ENCODE data around the gene ANO8.

ANO8 gene

DNA sequence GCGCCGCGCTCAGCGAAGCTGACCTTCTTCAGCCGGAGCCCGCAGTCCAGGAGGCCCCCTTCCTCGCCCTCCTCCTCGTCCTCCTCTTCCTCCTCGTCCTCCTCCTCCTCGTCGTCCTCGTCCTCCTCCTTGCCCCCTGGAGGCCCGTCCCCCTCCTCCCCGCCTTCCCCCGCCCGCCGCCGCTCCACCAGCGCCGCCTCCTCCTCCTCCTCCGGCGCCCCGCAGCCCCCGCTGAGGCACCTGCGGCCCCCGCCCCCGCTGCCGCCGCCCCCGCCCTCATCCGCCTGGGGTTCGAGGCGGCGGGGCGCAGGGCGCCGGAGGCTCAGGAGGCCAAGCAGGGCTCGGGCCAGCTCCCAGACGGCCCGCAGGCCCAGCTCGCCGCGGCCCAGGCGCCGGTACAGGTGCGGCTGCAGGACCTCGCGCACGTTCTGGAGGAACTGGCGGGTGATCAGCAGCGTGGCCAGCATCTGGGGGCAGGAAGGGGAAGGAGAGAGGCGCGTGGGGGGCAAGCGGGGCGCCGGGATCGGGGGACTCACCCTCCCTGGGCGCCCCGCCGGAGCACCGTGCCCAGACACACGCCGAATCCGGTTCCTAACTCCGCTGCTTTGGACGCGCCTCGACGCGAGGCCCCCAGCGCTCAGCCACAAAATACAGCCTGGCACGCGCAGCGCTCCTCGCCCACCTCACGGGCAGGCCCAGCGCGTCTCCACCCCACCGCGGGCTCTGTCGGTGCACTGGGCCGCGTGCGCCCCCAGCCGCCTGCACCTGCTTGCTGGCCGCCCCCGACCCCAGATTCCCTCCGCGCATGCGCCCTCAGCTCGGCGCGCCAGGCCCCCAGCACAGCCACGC is 5.9 kb downstream of the ANO8 start:
- DNase-seq (ENCODE audit: low spot score) (no peak), FAIRE-seq (no peak)

DNA sequence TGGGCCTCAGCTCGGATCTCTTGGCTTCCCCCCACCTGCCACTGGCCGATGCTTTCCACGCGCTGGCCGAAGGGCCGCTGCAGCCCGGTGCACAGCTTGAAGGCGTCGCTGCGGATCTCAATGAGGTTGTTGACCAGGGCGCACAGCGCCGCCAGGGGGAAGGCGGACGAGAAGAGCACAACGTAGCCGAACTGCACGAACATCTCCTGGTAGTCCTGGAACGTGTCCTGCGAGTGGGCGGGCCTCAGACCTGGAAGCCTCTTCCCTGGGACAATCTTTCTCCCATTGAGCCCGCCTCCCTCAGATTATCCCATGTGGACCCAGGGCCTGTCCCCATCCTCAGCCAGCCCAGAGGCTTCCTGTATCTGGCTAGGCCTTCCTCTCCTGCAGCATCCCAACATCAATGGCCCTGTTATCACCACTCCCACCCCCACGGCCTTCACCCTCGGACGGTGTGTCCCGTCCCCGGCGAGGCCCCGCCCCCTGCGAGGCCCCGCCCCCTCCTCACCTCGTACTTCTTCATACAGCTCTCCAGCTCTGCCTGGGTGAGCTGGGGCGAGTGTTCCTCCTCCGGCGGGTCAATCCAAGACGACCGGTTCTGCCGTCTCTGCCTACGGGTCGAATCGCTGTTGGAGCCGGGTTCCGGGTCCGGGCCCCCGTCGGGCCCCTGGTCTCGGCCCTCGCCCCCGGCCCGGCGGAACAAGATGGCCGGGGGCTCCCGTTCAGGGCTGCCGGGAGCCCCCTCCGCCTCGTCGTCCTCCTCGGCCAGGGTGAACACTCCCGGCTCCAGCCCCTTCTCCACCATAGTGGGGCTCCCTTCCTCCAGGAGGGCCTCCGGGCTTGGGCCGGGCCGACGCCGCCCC is 6.8 kb downstream of the ANO8 start:
- DNase-seq (ENCODE audit: low spot score): no peak
- FAIRE-seq: no peak

DNA sequence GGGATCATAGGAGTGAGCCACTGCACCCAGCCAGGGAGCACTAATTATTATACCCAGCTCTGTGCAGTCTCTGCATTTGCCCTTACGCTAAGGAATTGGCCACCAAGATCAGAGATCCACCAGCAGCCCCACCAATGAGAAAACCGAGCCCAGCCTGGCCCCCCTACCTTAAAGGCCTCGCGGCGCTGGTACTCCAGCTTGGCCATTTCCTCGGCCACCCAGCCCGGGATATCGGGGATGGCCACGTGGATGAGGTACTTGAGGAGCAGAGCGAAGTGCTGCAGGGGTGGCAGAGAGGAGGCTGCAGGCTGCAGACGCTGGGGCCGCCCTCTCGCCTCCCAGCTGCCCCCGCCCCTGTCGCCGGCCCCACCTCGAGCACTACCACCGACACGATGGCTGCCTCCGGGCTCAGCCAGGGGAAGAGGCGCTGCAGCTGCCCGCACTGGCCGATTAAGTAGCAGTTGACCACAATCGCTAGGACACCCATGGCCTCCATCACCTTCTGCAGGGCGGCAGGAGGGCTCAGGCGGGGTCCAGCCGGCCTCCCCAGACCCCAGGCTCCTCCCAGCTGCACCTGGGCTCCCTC is 7.5 kb downstream of the ANO8 start:
- DNase-seq (ENCODE audit: low spot score) (no peak), FAIRE-seq (no peak)

DNA sequence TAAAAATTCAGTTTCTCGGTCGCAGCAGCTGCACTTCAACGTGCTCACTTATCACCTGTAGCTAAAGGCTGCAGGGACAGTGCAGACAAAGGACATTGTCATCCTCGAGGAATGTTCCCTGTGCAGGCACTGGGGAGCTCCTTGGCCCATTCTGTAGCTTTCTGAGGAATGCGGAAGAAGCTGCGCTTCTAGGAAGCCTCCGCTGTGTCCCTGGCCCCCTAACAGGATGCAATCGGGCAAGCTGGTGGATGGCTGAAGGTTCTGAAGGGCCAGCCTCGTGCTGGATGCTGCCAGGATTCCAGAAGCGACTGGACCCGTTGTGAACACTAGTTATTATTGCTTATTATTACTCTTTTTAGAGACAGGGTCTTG is 8.1 kb downstream of the ANO8 start:
- DNase-seq (ENCODE audit: low spot score) (no peak), FAIRE-seq (no peak)

DNA sequence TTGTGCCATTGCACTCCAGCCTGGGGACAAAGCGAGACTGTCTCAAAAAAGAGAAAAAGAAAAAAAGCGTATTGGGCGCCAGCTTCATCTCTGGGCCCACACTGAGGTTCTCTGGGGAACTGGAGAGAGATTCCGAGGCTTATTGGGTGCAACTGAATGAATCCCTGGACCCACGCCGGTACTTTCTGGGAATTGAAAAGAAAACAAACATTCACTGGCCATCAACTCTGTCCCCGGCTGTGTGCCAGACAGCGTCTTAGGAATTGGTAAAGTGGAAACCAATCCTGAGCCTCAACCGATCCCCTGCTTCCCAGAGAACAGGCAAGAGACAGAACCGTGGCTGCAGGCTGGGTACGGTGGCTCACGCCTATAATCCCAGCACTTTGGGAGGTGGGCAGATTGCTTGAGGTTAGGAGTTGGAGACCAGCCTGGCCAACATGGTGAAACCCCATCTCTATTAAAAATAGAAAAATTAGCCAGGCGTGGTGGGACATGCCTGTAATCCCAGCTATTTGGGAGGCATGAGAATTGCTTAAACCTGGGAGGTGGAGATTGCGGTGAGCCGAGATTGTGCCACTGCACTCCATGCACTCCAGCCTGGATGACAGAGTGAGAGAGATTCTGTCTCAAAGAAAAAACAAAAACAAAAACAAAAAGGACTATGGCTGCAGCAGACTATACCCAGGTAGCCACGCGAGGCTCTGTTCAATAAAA is 8.6 kb downstream of the ANO8 start:
- FAIRE-seq: no peak
- DNase-seq (ENCODE audit: low spot score): no peak

DNA sequence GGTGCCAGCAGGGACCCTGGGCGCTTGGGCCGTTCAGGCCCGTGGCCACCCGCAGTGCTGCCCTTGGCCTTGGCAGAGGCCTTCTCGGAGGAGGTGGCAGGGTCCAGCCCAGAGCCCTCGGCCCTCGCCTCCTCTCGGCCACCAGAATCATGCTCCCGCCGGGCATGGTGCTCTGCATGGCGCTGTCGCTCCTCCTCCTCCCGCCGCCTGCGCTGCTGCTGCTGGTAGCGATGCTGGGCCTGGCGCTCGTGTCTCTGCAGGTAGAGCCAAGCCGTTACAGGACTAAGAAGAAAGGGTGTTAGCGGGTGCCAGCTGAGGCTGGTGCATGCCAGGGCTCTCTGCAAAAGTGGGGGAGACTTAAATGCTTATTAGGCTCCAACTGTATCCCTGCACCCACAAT is 9.5 kb downstream of the ANO8 start:
- FAIRE-seq: no peak

DNA sequence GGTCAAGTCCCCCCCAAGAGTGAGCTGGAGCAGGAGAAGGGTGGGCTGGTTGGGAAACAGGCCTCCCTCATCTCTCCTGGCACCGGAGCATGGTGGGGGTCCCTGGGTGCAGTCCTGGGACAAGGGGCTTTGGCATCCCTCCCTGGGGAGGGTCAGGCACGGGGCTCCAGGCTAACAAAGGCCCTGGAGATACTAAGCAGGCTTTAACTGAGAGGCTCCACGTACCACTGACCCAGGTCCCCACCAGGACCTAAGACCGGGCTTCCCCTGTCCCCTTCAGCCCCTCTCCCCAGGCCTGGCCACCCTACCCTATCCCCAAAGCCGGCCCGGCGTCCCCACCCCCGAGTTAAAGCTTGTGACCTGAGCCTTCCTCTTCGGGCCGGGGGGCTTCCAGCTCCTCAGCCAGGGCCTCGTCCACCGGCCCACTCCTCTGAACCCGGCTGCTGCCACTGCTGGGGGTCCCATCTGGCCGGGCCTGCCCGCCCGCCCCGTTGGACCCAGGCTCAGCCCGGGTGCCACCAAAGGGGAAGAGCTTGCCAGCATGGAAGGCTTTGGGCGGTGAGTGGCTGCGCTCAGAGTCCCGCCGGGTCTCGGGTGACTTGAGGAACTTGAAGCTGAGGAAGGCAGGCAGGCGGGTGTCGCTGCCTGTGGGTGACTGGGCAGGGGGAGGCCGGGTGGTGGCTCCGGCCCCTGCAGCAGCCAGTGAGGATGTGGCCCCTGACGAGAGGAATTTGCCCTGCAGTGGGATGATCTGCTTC is 10.1 kb downstream of the ANO8 start:
- no peak for DNase-seq (ENCODE audit: low spot score)
- FAIRE-seq: no peak

More for the DNA sequence above, 9.5 kb downstream of the ANO8 start:
- DNase-seq (ENCODE audit: low spot score): no peak

DNA sequence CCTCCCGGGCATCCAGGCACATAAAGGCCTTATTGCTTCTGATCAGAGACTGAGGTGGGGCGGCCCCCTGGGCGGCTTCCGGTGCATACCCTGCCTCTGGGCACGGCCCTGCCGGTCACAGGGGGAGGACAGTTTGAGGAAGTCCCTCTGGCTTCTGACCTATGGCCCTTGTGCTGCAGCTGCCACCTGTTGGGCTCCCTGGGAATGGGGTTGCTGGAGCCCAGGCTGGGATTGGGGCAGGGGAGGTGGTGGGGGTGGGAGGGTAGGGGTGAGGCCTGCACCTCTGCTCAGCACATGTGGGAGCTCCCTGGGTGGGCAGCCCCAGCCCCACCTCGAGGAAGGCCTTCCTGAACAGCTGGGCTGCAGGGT is 10.7 kb downstream of the ANO8 start:
- FAIRE-seq (no peak), DNase-seq (ENCODE audit: low spot score) (no peak)

DNA sequence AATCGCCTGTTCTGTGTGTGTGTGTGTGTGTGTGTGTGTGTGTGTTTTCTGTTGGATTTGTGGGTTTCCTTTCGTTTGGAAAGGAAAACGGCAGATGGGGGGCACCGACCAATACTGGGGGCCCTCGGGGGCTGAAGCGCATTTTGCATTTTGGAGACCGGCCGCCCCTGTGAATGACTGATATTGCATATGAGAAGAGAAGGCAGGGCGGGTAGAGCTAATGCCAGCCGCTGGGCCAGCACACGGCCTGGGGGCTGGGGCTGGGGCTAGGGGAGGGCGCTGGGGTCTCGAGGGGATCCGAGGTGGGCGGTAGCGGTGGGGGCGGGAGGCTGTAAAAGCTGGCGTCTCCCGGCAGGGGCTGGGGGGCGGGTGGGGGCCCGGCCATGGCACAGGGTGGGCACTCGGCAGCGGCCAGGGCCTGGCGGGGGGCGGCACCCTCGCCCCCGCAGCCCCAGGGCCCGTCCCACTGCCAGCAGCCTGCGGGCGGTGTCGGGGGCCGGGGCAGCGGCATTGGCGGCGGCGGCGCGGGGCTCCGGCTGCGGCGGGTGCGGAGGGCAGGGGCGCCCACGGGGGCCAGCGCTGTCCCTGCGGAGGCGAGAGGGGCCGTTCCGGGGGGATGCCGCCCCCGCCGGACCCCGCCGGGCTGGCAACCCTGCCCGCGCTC is 11.2 kb downstream of the ANO8 start:
- no peak for FAIRE-seq

DNA sequence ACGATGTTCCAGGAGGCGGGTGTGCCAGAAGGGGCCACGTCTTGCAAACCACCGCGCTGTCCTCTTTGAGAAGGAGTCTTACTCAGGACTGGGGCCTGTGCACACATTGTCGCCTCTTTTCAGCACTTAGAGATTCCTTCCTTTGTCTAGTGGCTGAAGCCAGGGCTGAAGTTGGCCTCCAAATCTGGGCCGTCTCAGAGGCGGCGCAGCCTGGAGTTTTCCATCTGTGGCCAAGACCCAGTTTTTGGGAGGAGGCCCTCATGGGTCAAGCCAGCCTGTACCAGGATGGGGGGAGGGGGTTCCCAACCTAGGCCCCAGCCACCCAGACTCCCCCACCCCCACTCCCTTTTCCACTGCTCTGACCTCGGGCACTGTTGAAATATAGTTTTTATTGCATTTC is 11.8 kb downstream of the ANO8 start:
- no peak for FAIRE-seq
- no peak for DNase-seq (ENCODE audit: low spot score)

More for the DNA sequence above, 11.2 kb downstream of the ANO8 start:
- DNase-seq (ENCODE audit: low spot score): no peak

DNA sequence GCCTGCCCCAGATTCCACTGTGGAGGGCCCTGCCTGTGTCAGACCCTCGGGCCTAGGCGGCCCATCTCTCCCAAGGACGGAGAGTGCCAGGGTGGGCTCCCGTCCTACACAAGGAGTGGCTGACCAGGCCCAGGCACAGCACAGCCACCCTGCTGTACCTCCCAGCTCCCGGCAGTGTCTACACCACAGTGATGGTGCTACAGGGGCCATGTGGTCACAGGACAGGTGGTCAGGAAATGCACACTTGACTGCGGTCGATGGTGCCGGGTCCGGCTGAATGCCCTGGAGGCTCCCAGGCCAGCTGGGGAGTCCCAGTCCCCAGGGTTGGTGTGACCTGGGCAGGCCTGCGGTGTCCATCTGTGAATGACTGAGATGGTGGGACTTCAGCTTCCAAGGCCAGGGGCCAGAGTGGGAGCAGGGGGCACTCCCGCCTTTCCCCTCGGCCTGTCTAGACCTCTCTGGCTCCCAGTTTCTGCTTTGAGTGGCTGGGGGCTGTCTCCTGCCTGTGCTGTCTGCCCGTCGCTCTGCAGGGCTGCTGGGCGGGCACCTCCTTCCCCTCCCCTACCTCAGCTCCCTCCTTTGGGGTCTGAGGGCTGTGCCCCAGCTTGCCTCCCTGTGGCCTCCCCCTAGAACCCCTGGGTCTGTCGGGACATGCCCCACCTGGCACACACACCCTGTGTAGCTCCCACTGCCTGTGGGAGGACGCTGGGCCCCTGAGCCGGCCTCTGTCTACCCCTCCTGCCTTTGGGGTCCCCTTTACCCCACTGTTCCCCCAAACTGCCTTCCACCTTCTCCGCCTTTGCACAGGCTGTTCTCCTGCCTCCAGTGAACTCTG is 12.8 kb downstream of the ANO8 start:
- DNase-seq (ENCODE audit: low spot score) (no peak), FAIRE-seq (no peak)

DNA sequence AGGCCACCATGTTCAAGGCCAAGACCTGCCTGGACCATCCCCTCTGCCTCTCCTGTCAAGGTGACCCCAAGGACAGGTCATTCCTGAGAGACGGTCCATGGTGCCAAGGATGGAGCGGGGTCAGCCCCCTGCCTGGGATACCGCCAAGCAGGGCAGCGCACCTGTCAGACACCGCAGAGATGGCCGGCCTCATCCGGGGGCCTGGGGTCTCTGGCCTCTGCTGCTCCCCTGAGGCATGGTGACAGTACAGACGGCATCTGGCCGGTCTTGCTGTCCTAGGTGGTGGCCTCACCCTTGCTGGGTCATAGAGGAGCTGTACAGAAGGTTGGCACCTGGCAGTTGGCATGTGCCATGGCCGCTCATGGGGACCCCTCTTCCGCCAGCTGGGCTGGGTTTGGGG is 14.2 kb downstream of the ANO8 start:
- DNase-seq (ENCODE audit: low spot score) (no peak), FAIRE-seq (no peak)

DNA sequence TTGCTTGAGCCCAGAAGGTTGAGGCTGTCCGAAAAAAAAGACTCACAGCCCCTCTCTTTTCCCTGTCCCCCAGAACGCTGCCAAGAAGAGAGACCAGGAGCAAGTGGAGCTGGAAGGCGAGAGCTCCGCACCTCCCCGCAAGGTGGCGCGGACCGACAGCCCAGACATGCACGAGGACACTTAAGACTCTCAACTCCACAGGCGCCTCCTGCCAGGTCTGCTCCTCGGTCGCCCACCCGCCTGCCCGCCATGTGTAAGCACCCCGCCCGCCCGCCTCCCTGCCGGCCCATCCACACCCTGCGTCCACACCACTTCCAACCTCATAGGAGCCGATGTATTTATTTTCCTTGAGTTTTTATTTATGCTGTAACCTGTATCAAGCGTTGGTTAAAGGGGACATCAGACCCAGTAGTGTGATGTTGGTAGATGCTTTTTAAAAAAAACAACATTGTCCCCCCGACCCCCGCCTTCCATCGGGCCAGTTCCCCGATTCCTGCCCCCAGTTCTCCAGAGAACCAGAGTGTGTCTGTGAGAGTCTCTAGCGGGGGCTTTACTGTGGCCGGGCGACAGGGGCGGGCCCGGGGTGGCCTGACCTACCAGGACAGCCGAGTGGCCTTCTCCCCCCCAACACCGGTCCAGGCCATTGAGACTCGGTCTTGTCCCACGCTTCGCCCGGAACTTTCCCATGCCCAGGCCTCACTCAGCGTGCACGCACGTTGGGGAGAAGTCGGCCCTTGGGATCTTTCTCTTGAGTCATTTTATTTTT is 15.0 kb downstream of the ANO8 start:
- DNase-seq (ENCODE audit: low spot score) (no peak), FAIRE-seq (no peak)

DNA sequence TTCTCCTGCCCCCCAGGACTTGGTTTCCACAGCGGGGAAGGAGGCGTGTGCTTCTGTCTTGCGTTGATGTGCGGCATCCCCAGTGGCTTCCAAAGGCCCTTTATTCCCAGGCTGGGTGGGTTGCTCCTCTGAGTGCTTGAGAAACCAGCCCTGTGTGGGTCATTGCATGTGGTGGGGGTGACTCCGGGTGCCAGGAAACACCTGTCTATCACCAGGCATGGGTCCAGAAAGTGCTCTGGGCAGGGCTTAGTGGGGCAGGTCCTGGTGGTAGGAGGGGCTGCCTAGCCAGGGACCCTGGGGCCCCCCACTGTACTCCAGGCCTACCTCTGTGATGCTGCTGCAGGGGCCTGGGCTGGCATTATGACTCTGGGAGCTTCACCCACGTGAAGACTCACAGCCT is 15.7 kb downstream of the ANO8 start:
- FAIRE-seq (no peak), DNase-seq (ENCODE audit: low spot score) (no peak)

DNA sequence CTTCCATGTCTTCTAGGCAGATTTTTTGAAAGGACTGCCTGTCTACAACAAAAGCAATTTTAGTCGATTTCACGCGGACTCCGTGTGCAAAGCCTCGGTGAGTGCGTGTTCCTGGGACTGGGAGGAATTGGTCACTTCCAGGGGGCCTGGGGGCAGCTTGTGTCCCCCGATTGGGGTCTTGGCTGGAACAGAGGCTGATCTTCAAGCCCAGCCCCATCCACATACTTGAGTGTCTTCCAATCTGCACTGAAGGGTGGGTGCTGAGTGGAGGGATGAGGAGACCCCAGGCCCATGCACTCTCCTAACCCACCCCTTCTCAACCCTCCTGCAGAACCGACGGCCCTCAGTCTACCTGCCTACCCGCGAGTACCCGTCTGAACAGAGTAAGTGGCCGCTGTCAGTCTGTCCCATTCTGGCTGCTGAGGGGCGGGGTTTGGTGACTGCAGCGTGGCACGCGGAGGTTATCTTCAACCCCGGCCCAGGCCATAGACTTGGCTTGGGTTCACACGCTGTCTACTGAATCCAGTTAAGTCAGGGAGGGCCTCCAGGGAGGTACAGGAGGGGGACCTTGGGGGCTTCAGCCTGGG is 20.6 kb downstream of the ANO8 start:
- no peak for FAIRE-seq

DNA sequence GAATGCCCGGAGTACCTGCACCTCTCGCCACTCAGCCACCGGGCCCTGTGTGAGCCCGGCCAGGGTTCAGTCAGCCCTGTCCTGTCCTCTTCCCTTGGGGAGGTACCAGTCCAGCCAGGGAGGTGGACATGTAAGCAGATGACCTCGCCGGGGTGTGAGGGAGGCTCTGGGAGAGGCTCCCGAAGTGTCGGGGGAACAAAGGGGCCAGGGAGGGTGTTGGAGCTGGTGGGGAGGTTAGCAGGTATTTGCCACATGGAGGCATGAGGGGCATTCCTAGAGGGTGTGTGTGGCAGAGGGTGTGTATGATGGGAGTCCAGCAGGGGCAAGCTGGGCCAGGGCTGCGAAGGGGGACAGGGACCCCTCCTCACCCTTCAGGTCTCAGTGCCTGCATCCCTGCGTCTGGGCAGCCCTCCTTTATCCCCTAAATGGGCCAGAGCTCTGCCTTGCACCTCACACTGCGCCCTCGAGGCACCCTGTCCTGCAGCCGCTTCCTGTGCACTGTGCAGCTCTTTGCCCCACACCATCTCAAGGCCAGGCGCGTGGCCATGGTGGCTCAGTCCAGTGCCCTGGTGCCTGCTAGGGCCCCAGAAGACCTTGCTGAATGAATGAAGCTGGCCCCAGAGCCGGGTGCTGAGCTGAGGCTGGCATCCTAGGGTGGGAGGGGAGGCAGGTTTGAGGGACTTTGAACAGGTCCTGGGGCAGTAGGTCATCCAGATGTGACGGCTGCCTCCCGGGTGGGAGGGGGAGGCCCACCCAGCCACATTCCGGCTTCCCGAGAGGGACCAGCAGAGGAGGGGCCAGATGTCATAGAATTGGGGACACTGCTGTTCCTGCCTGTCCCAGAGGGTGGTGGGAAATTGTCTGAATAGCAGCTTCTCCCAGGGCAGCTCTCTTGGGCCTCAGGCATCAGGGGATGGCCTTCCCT is 22.2 kb downstream of the ANO8 start:
- FAIRE-seq (no peak), DNase-seq (ENCODE audit: low spot score) (no peak)

More for the DNA sequence above, 20.6 kb downstream of the ANO8 start:
- DNase-seq (ENCODE audit: low spot score): no peak
